ENCODE results near the gene NABP2.
"Not testable (repeated sequence)": the region's sequence is repeated elsewhere in the genome, so short reads cannot be mapped to it uniquely, and the experiment has no call there.

Gene NABP2

GRCh38 chr12:56196818-56197550 lies 27.2 kb upstream of the NABP2 start:
- not testable (repeated sequence) for H3K9me3 ChIP-seq (replicated peaks; ENCODE audit: low read length); H3K36me3 ChIP-seq (ENCODE audit: insufficient read depth, low read length); H3K4me2 ChIP-seq (ENCODE audit: low read length); H3K4me1 ChIP-seq (ENCODE audit: control insufficient read depth, insufficient read depth, low read length); H3K27me3 ChIP-seq (ENCODE audit: control insufficient read depth, insufficient read depth, low read length); H3K9ac ChIP-seq (ENCODE audit: low read depth, low read length); H3K4me3 ChIP-seq (ENCODE audit: low read length)

- Histone ChIP-seq H3K4me1 (ENCODE audit: control insufficient read depth, insufficient read depth, low read length) (no peaks in the 10 kb centered on the region), H3K4me2 (ENCODE audit: low read length) (no peak overlapping the region), H3K9ac (ENCODE audit: low read depth, low read length) (no peak overlapping the region), H3K36me3 (ENCODE audit: insufficient read depth, low read length) (no peaks in the 10 kb centered on the region), H3K4me3 (ENCODE audit: low read length) (no peak overlapping the region), H3K27me3 (ENCODE audit: control insufficient read depth, insufficient read depth, low read length) (no peaks in the 10 kb centered on the region), H3K9me3 (replicated peaks; ENCODE audit: low read length) (no peaks in the 10 kb centered on the region)
Observed at GRCh38 chr12:56197921-56198635, 26.1 kb upstream of the NABP2 start.

- Histone ChIP-seq H3K36me3 (ENCODE audit: insufficient read depth, low read length) (peaks cover under 1% of the 10 kb centered on the region), H3K4me1 (ENCODE audit: control insufficient read depth, insufficient read depth, low read length) (no peaks in the 10 kb centered on the region), H3K4me3 (ENCODE audit: low read length) (no peak overlapping the region), H3K9ac (ENCODE audit: low read depth, low read length) (no peak overlapping the region), H3K27me3 (ENCODE audit: control insufficient read depth, insufficient read depth, low read length) (no peaks in the 10 kb centered on the region), H3K4me2 (ENCODE audit: low read length) (no peak overlapping the region), H3K9me3 (replicated peaks; ENCODE audit: low read length) (no peaks in the 10 kb centered on the region)
Observed at GRCh38 chr12:56198836-56199235, 25.3 kb upstream of the NABP2 start.

DNA sequence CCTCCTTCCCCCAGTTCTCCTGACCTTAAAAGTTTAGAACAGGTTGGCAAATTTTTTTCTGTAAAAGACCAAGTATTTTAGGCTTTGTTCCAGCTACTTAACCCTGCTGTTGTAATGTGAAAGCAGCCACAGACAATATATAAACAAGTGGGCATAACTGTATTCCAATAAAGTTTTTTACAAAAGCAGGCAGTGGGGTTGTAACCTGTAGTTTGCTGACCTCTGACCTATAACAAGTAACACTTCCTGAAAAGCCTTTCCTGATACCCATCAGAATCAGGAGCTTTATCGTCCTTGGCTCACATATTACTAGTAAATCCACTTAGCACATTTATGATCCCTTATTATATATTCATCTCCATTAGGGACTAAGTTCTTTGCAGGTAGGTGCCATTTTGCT lies 21.8 kb upstream of the NABP2 start:
- peaks cover 35% of the 10 kb centered on the region for H3K36me3 ChIP-seq (ENCODE audit: insufficient read depth, low read length)
- no peak overlapping the region for H3K4me3 ChIP-seq (ENCODE audit: low read length)
- H3K4me2 ChIP-seq (ENCODE audit: low read length) = no peak overlapping the region
- H3K4me1 ChIP-seq (ENCODE audit: control insufficient read depth, insufficient read depth, low read length) = peaks cover 11% of the 10 kb centered on the region
- H3K9me3 ChIP-seq (replicated peaks; ENCODE audit: low read length) = no peaks in the 10 kb centered on the region
- H3K27me3 ChIP-seq (ENCODE audit: control insufficient read depth, insufficient read depth, low read length) = no peaks in the 10 kb centered on the region
- H3K9ac ChIP-seq (ENCODE audit: low read depth, low read length) = no peak overlapping the region

DNA sequence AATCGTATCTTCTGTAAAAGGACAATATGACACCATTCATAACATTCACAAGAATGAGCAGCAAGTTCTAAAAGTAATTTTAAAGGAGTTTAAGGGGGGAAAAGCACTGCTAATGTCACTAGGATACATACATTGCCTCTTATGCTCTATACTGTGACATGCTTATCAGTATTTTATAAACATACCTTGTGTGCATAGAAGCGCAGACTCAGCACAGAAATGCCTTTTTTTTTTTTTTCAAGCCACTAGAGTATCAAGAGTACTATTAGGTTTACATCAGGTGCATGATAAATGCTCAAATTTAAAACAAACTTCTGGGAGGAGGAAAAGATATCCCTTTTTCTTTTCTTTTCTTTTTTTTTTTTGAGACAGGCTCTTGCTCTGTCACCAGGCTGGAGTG lies 21.3 kb upstream of the NABP2 start:
- H3K4me3 ChIP-seq (ENCODE audit: low read length) = no peak overlapping the region
- H3K4me2 ChIP-seq (ENCODE audit: low read length) = no peak overlapping the region
- peaks cover 13% of the 10 kb centered on the region for H3K4me1 ChIP-seq (ENCODE audit: control insufficient read depth, insufficient read depth, low read length)
- H3K27me3 ChIP-seq (ENCODE audit: control insufficient read depth, insufficient read depth, low read length) = no peaks in the 10 kb centered on the region
- peaks cover 39% of the 10 kb centered on the region for H3K36me3 ChIP-seq (ENCODE audit: insufficient read depth, low read length)
- H3K9ac ChIP-seq (ENCODE audit: low read depth, low read length) = no peak overlapping the region
- H3K9me3 ChIP-seq (replicated peaks; ENCODE audit: low read length) = no peaks in the 10 kb centered on the region

- no peaks in the 10 kb centered on the region for H3K27me3 ChIP-seq (ENCODE audit: control insufficient read depth, insufficient read depth, low read length)
- H3K4me2 ChIP-seq (ENCODE audit: low read length) = no peak overlapping the region
- no peak overlapping the region for H3K4me3 ChIP-seq (ENCODE audit: low read length)
- H3K4me1 ChIP-seq (ENCODE audit: control insufficient read depth, insufficient read depth, low read length) = peaks cover 13% of the 10 kb centered on the region
- no peaks in the 10 kb centered on the region for H3K9me3 ChIP-seq (replicated peaks; ENCODE audit: low read length)
- no peak overlapping the region for H3K9ac ChIP-seq (ENCODE audit: low read depth, low read length)
- H3K36me3 ChIP-seq (ENCODE audit: insufficient read depth, low read length) = peaks cover 44% of the 10 kb centered on the region
Observed at GRCh38 chr12:56204275-56204674, 19.9 kb upstream of the NABP2 start.

DNA sequence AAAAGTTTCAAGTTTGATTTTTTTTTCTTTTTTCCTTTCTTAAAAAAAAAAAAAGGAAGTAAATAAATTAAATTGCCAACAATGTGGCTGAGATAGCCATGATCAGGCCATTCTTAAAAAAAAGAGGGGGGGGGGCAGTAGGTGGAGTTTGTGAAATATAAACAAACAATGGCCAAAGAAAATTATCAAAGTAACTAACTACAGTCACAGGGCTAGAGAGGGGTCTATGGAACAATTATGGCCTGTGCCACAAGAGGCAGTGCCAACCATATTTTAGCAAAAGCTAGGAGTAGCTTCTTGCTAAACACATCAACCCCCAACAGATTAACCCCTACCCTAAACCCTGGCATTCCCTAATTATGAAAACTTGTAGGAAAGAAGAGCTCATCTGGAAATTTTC lies 18.7 kb upstream of the NABP2 start:
- H3K9ac ChIP-seq (ENCODE audit: low read depth, low read length) = no peak overlapping the region
- no peak overlapping the region for H3K4me3 ChIP-seq (ENCODE audit: low read length)
- peaks cover 13% of the 10 kb centered on the region for H3K4me1 ChIP-seq (ENCODE audit: control insufficient read depth, insufficient read depth, low read length)
- no peak overlapping the region for H3K4me2 ChIP-seq (ENCODE audit: low read length)
- H3K9me3 ChIP-seq (replicated peaks; ENCODE audit: low read length) = no peaks in the 10 kb centered on the region
- H3K27me3 ChIP-seq (ENCODE audit: control insufficient read depth, insufficient read depth, low read length) = no peaks in the 10 kb centered on the region
- peaks cover 53% of the 10 kb centered on the region for H3K36me3 ChIP-seq (ENCODE audit: insufficient read depth, low read length)

DNA sequence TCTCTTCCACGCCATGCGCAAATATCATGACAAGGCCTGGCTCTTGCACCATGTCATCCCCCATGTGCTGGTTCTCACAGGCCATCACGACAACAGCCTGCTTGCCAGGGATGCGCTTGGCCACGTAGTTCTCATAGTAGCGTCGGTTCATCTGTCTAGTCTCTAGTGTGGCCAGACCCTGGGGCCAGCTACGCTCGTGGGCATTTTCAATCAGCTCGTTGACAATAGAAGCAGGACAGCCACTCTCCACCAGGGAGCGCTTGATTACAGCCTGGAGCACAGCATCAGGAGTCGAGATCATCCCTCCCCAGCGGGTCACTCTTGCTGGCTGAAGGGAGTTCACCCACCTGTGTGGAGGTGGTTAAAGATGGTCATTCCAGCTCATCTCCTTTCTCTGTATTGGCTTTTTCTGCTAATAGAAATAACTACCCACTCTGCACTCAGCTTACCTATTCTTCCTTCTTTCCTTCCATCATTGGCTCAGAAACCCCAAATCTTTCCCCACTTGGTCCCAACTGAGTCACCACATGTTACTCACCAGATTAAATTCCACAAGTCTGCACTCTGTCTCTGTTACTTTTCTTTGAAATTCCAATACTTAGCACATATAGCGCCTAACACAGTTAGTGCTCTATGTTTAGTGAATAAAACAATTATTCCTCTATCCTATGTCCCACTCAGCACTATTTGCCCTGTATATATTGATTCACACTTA lies 17.5 kb upstream of the NABP2 start:
- peaks cover 59% of the 10 kb centered on the region for H3K36me3 ChIP-seq (ENCODE audit: insufficient read depth, low read length)
- H3K4me1 ChIP-seq (ENCODE audit: control insufficient read depth, insufficient read depth, low read length) = peaks cover 13% of the 10 kb centered on the region
- no peak overlapping the region for H3K9ac ChIP-seq (ENCODE audit: low read depth, low read length)
- H3K4me3 ChIP-seq (ENCODE audit: low read length) = no peak overlapping the region
- no peaks in the 10 kb centered on the region for H3K9me3 ChIP-seq (replicated peaks; ENCODE audit: low read length)
- no peaks in the 10 kb centered on the region for H3K27me3 ChIP-seq (ENCODE audit: control insufficient read depth, insufficient read depth, low read length)
- H3K4me2 ChIP-seq (ENCODE audit: low read length) = no peak overlapping the region

- Histone ChIP-seq H3K9me3 (replicated peaks; ENCODE audit: low read length) (no peaks in the 10 kb centered on the region), H3K27me3 (ENCODE audit: control insufficient read depth, insufficient read depth, low read length) (no peaks in the 10 kb centered on the region), H3K9ac (ENCODE audit: low read depth, low read length) (no peak overlapping the region), H3K4me1 (ENCODE audit: control insufficient read depth, insufficient read depth, low read length) (peaks cover 13% of the 10 kb centered on the region), H3K4me3 (ENCODE audit: low read length) (no peak overlapping the region), H3K4me2 (ENCODE audit: low read length) (no peak overlapping the region), H3K36me3 (ENCODE audit: insufficient read depth, low read length) (peaks cover 70% of the 10 kb centered on the region)
Observed at GRCh38 chr12:56208006-56208405, 16.1 kb upstream of the NABP2 start.

DNA sequence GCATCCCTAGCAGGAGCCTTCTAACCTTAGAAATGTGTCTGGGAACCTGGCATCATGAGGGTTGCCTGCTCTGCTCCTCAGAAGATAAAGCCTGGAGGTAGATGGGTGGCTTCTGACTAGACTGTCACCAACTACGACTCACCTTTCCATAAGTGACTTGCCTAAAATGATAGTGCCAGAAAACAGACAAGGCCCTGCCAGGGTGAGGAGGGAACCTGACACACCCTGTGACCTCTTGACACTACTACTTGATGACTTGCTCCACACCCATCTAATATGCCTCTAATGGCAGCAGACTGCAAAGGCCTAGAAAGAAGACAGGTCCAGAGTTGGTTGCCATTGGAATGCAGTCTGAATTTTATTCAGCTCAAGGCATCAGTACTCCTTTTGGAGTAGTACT lies 11.8 kb upstream of the NABP2 start:
- Histone ChIP-seq H3K36me3 (ENCODE audit: insufficient read depth, low read length) (peaks cover 63% of the 10 kb centered on the region), H3K9ac (ENCODE audit: low read depth, low read length) (no peak overlapping the region), H3K27me3 (ENCODE audit: control insufficient read depth, insufficient read depth, low read length) (no peaks in the 10 kb centered on the region), H3K4me1 (ENCODE audit: control insufficient read depth, insufficient read depth, low read length) (peaks cover 2% of the 10 kb centered on the region), H3K4me3 (ENCODE audit: low read length) (no peak overlapping the region), H3K4me2 (ENCODE audit: low read length) (no peak overlapping the region), H3K9me3 (replicated peaks; ENCODE audit: low read length) (no peaks in the 10 kb centered on the region)

GRCh38 chr12:56213878-56214277 lies 10.3 kb upstream of the NABP2 start:
- Histone ChIP-seq H3K4me3 (ENCODE audit: low read length) (no peak overlapping the region), H3K4me2 (ENCODE audit: low read length) (no peak overlapping the region), H3K9ac (ENCODE audit: low read depth, low read length) (no peak overlapping the region), H3K4me1 (ENCODE audit: control insufficient read depth, insufficient read depth, low read length) (no peaks in the 10 kb centered on the region), H3K36me3 (ENCODE audit: insufficient read depth, low read length) (peaks cover 53% of the 10 kb centered on the region), H3K27me3 (ENCODE audit: control insufficient read depth, insufficient read depth, low read length) (no peaks in the 10 kb centered on the region), H3K9me3 (replicated peaks; ENCODE audit: low read length) (no peaks in the 10 kb centered on the region)

Measured in skeletal muscle satellite cell (primary cell).